GM23338 (cell line): ENCODE data around the gene UCP3. TPM values are rescaled to one million over a fixed set of nuclear protein-coding genes. Genes with fewer than 3 reads are reported as not detected.

Experiments
- ATAC-seq: fragments of 200-7000 bp; cut with Tn5 transposase; 3 replicates; pipeline ENCODE4 v1.9.1; 2020
- DNase-seq: peaks from one replicate; pipeline ENCODE4 v3.0.0-alpha.2; 2015; ENCODE audit warnings: low spot score
- H2AFZ ChIP-seq: fragments of 200-600 bp; sonication (generic); 2 replicates; pipeline ENCODE4 v1.8.0; 2016; ENCODE audit warnings: antibody characterized with exemption, mild to moderate bottlenecking, moderate library complexity
- H3F3A ChIP-seq: fragments of 200-600 bp; sonication (generic); replicated peaks from 2 replicates; pipeline ENCODE4 v1.8.0; 2017; ENCODE audit warnings: antibody characterized with exemption, mixed run types, low read depth
- H3K27ac ChIP-seq: fragments of 200-600 bp; sonication (generic); 2 replicates; pipeline ENCODE4 v1.6.1; 2016; ENCODE audit warnings: low read depth
- H3K27me3 ChIP-seq: fragments of 200-600 bp; sonication (generic); 2 replicates; pipeline ENCODE4 v1.8.0; 2016; ENCODE audit warnings: mild to moderate bottlenecking, mixed run types, moderate library complexity; ENCODE audit not compliant: insufficient read depth
- H3K36me3 ChIP-seq: fragments of 200-600 bp; sonication (generic); 2 replicates; pipeline ENCODE4 v1.8.0; 2016; ENCODE audit warnings: mild to moderate bottlenecking; ENCODE audit not compliant: insufficient read depth
- H3K4me1 ChIP-seq: fragments of 200-600 bp; sonication (generic); 2 replicates; pipeline ENCODE4 v1.8.0; 2016; ENCODE audit warnings: mild to moderate bottlenecking, moderate library complexity; ENCODE audit not compliant: insufficient read depth
- H3K4me2 ChIP-seq: fragments of 200-600 bp; sonication (generic); 2 replicates; pipeline ENCODE4 v1.7.1; 2017; ENCODE audit warnings: mixed run types
- H3K4me3 ChIP-seq: fragments of 200-600 bp; sonication (generic); 2 replicates; pipeline ENCODE4 v1.6.1; 2016; ENCODE audit warnings: mixed run types
- H3K79me2 ChIP-seq: fragments of 200-600 bp; sonication (generic); replicated peaks from 2 replicates; pipeline ENCODE4 v1.8.0; 2017; ENCODE audit warnings: mild to moderate bottlenecking; ENCODE audit not compliant: insufficient read depth
- H3K9me2 ChIP-seq: fragments of 200-600 bp; sonication (generic); 2 replicates; pipeline ENCODE4 v1.8.0; 2017; ENCODE audit not compliant: insufficient read depth
- H4K20me1 ChIP-seq: fragments of 200-600 bp; sonication (generic); replicated peaks from 2 replicates; pipeline ENCODE4 v1.8.0; 2017; ENCODE audit warnings: mild to moderate bottlenecking; ENCODE audit not compliant: insufficient read depth
- H3K27ac Mint-ChIP-seq: 2 replicates; pipeline ENCODE4 v1.8.0; 2020; ENCODE audit warnings: inconsistent platforms, mild to moderate bottlenecking, moderate library complexity, mixed read lengths
- H3K27me3 Mint-ChIP-seq: 3 replicates; pipeline ENCODE4 v1.8.0; 2022; ENCODE audit warnings: low read depth, mild to moderate bottlenecking, moderate library complexity, mixed read lengths, inconsistent platforms; ENCODE audit not compliant: insufficient read depth, poor library complexity
- H3K36me3 Mint-ChIP-seq: 3 replicates; pipeline ENCODE4 v1.8.0; 2021; ENCODE audit warnings: low read depth, mild to moderate bottlenecking, inconsistent platforms, moderate library complexity, mixed read lengths
- H3K4me1 Mint-ChIP-seq: 3 replicates; pipeline ENCODE4 v1.8.0; 2020; ENCODE audit warnings: mild to moderate bottlenecking, inconsistent platforms, mixed read lengths
- H3K4me3 Mint-ChIP-seq: 3 replicates; pipeline ENCODE4 v1.8.0; 2021; ENCODE audit warnings: moderate library complexity, mild to moderate bottlenecking, inconsistent platforms, mixed read lengths
- H3K9me3 Mint-ChIP-seq: 3 replicates; pipeline ENCODE4 v1.8.0; 2020; ENCODE audit warnings: moderate library complexity, mild to moderate bottlenecking, inconsistent platforms, mixed read lengths
- EZH2 ChIP-seq: fragments of 200-600 bp; sonication (generic); IDR thresholded peaks from one replicate; pipeline ENCODE4 v1.8.0; 2017; ENCODE audit warnings: antibody characterized with exemption, mild to moderate bottlenecking, low read depth; ENCODE audit not compliant: unreplicated experiment
- JUNB ChIP-seq: IDR thresholded peaks from one replicate; pipeline ENCODE4 v1.6.1; 2016; ENCODE audit warnings: antibody characterized with exemption; ENCODE audit not compliant: unreplicated experiment
- NANOG ChIP-seq: IDR thresholded peaks from 2 replicates; pipeline ENCODE4 v1.6.1; 2016; ENCODE audit warnings: antibody characterized with exemption, borderline replicate concordance
- POLR2AphosphoS5 ChIP-seq: IDR thresholded peaks from 2 replicates; pipeline ENCODE4 v1.6.1; 2016; ENCODE audit warnings: antibody characterized with exemption, low read depth
- ZNF114 ChIP-seq: fragments of 250-450 bp; sonication (Bioruptor Pico); IDR thresholded peaks from 2 replicates; pipeline ENCODE4 v1.5.0; 2020; ENCODE audit warnings: mild to moderate bottlenecking, moderate library complexity
- ZNF331 ChIP-seq: fragments of 250-450 bp; sonication (Bioruptor Pico); IDR thresholded peaks from 2 replicates; pipeline ENCODE4 v1.5.0; 2020; ENCODE audit warnings: low read depth, mild to moderate bottlenecking, moderate library complexity
- ZNF462 ChIP-seq: fragments of 250-450 bp; sonication (Bioruptor Pico); IDR thresholded peaks from 2 replicates; pipeline ENCODE4 v1.5.0; 2020; ENCODE audit warnings: mild to moderate bottlenecking, moderate library complexity
- polyA plus RNA-seq: library from polyadenylated mRNA; unstranded; fragments of >200 nt; fragmentation: Nextera tagmentation; extraction: Ambion mirVana; gene quantifications from 2 replicates; pipeline ENCODE4 v1.2.1, GENCODE V29; 2016
- total RNA-seq: library from RNA; depleted of rRNA; stranded (reverse); fragments of >200 nt; shearing (Covaris generic); gene quantifications from 2 replicates; pipeline ENCODE4 v1.2.3, GENCODE V29; 2014

UCP3 gene
- total and polyA plus RNA-seq, 2 experiments from 2014 or later = 0.21 to 0.40 TPM

GRCh38 chr11:74001822-74002286 lies 7.0 kb downstream of the UCP3 start (continued):
- TF ChIP-seq ZNF462 (CRISPR knock-in tag) = no peak
- TF ChIP-seq POLR2AphosphoS5 = no peak
- no peak for TF ChIP-seq JUNB
- no peak for TF ChIP-seq ZNF114 (CRISPR knock-in tag)

- H3K9me2 ChIP-seq = no peaks in the 10 kb centered on the region
- H3K27me3 ChIP-seq = no peaks in the 10 kb centered on the region
- no peak overlapping the region for H2AFZ ChIP-seq
- no peaks in the 10 kb centered on the region for H3K36me3 ChIP-seq
- no peaks in the 10 kb centered on the region; the same call in 1 of the 2 replicates for H3K4me1 ChIP-seq
- H3K27ac ChIP-seq = no peak overlapping the region
- no peaks in the 10 kb centered on the region; the same call in 2 of the 3 replicates for H3K36me3 Mint-ChIP-seq
- H3K79me2 ChIP-seq = no peaks in the 10 kb centered on the region
- H3K27ac Mint-ChIP-seq = no peak overlapping the region
- H3K27me3 Mint-ChIP-seq = peaks cover 4% of the 10 kb centered on the region
- no peaks in the 10 kb centered on the region for H3K9me3 Mint-ChIP-seq
- H3K4me2 ChIP-seq = no peak overlapping the region
- peaks cover 13% of the 10 kb centered on the region; the same call in 2 of the 3 replicates for H3K4me1 Mint-ChIP-seq
- H3K4me3 ChIP-seq = no peak overlapping the region
- H4K20me1 ChIP-seq = no peaks in the 10 kb centered on the region
- H3K4me3 Mint-ChIP-seq = no peak overlapping the region
- DNase-seq = no peak
- no peak for ATAC-seq
- no peak for TF ChIP-seq NANOG
- TF ChIP-seq ZNF331 (CRISPR knock-in tag) = no peak
- no peak for TF ChIP-seq EZH2
- TF ChIP-seq ZNF462 (CRISPR knock-in tag) = no peak
- H3F3A ChIP-seq = no peaks in the 10 kb centered on the region
These were observed 8.4 kb downstream of the UCP3 start for GRCh38 chr11:74000307-74001133.
